ENCODE results near the gene BLOC1S3. TPM values are rescaled to one million over a fixed set of nuclear protein-coding genes. Genes with fewer than 3 reads are reported as not detected.
"Not testable (repeated sequence)": the region's sequence is repeated elsewhere in the genome, so short reads cannot be mapped to it uniquely, and the experiment has no call there.

The BLOC1S3 gene
- total RNA-seq, 2 experiments from 2014 or later, result 10.7 to 11.2 TPM

DNA sequence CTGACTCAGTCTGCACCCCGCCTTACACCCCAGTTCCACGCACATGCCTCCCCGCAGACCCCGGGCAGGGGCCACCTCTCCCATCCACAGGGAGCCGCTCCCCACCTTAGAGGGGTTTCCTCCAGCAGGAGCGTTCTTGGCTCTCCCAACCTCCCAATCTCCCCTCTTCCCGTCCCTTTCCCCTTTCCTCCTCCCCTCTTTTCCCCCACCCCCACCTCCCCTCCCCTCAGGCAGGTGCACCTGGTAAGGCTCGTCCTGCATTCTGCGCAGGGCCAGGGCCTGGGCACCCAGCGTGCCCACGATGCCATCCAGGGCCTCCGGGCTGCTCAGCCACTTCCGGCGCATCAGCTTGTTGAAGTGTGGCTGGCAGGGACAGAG is 39.4 kb downstream of the BLOC1S3 start:
- ChIA-PET CTCF (interaction anchor here (1.2 kb wide), 1 partner anchor 17 kb away, joined by 3 read pairs; no protein-coding TSS in a partner anchor), POLR2A (no interaction called here)
- Mint-ChIP-seq H3K4me3 (no peak overlapping the region), H3K4me1 (peaks cover 2% of the 10 kb centered on the region), H3K27me3 (peaks cover 37% of the 10 kb centered on the region), H3K27ac (no peak overlapping the region), H3K9me3 (ENCODE audit: low read depth) (no peaks in the 10 kb centered on the region), H3K36me3 (ENCODE audit: low read depth) (no peaks in the 10 kb centered on the region)
- intact Hi-C loops (cut with DNase I, micrococcal nuclease), result no loop called here
- DNase-seq (no peak), ATAC-seq (no peak)

DNA sequence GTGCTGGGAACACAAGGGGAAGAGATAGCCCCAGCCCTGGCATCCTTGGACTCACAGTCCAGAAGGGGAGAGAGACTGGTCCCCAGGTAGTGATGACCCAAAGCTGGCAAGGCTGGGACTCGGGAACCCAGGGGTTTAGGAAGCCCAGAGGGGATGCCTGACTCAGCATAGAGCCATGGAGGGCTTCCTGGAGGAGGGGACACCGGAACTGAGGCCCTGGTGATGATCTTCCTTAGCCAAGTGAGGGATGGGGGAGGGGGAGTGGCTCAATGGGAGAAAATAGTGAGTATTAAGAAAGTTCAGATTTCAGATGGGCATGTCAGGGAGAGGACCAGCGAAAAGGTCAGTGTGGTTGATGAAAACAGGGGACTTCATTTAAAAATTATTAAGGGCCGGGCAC is 39.8 kb downstream of the BLOC1S3 start:
- Mint-ChIP-seq H3K27ac (no peak overlapping the region), H3K4me3 (no peak overlapping the region), H3K27me3 (peaks cover 37% of the 10 kb centered on the region), H3K4me1 (peaks cover 2% of the 10 kb centered on the region), H3K9me3 (ENCODE audit: low read depth) (no peaks in the 10 kb centered on the region), H3K36me3 (ENCODE audit: low read depth) (no peaks in the 10 kb centered on the region)
- ChIA-PET CTCF (interaction anchor here (1.2 kb wide), 1 partner anchor 18 kb away, joined by 3 read pairs; no protein-coding TSS in a partner anchor), POLR2A (interaction anchor here (0.6 kb wide), 1 partner anchor 10 kb away, joined by 3 read pairs; no protein-coding TSS in a partner anchor)
- intact Hi-C loops (cut with DNase I, micrococcal nuclease), result no loop called here
- ATAC-seq, result no peak
- no peak for DNase-seq

DNA sequence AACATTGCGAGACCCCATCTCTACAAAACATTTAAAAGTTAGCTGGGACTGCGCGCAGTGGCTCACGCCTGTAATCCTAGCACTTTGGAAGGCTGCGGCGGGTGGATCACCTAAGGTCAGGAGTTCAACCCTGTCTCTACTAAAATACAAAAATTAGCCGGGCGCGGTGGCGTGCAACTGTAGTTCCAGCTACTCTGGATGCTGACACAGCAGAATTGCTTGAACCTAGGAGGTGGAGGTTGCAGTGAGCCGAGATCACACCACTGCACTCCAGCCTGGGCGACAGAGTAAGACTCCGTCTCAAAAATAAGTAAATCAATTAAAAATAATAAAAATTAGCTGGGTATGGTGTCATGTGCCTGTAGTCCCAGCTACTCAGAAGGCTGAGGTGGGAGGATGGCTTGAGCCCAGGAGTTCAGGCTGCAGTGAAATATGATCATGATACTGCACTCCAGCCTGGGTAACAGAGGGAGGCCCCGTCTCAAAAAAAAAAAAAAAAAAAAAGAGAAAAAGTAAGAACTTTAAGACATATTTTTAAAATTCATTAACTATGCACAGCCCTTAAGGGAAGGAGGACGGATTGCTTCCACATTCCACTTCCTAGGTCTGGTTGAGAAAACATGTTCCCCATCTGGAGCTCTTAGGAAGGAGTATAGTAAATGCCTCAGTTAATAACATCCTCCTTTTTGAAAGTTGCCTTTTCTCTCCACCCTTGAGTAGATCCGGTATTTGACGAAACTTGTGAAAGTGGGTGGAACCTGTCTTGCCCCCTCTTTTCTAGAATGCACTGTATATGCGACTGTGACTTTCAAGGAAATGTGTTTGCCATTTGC is 40.5 kb downstream of the BLOC1S3 start:
- Mint-ChIP-seq H3K27ac (no peak overlapping the region), H3K4me1 (peaks cover 2% of the 10 kb centered on the region), H3K4me3 (no peak overlapping the region), H3K27me3 (peaks cover 33% of the 10 kb centered on the region), H3K36me3 (ENCODE audit: low read depth) (no peaks in the 10 kb centered on the region), H3K9me3 (ENCODE audit: low read depth) (no peaks in the 10 kb centered on the region)
- DNase-seq (no peak), ATAC-seq (no peak)
- ChIA-PET POLR2A (interaction anchor here (0.6 kb wide), 1 partner anchor 11 kb away, joined by 3 read pairs; no protein-coding TSS in a partner anchor), CTCF (no interaction called here)
- intact Hi-C loops (cut with DNase I, micrococcal nuclease), result no loop called here

DNA sequence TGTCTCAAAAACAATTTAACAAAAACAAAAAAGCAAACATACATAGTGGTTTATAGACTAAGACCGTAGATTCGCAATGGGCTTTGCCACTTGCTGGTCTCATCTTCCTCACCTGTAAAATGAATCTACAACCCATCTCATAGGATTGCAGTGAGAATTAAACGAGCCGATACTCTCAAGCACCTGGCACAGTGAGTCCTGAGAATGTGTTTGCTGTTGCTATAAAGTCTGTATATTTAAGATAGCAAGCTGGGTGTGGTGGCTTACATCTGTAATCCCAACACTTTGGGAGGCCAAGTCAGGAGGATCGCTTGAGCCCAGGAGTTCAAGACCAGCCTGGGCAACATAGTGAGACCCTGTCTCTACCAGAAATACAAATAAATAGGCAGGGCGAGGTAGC is 44.1 kb downstream of the BLOC1S3 start:
- CTCF ChIA-PET, result interaction anchor here (1.1 kb wide), 1 partner anchor 81 kb away, joined by 3 read pairs; no protein-coding TSS in a partner anchor
- Mint-ChIP-seq H3K4me3 (no peak overlapping the region), H3K27ac (no peak overlapping the region), H3K27me3 (peaks cover 20% of the 10 kb centered on the region), H3K4me1 (no peaks in the 10 kb centered on the region), H3K36me3 (ENCODE audit: low read depth) (no peaks in the 10 kb centered on the region), H3K9me3 (ENCODE audit: low read depth) (no peaks in the 10 kb centered on the region)
- ATAC-seq, result no peak
- POLR2A ChIA-PET, result no interaction called here
- no peak for DNase-seq
- intact Hi-C loops (cut with DNase I, micrococcal nuclease), result no loop called here

DNA sequence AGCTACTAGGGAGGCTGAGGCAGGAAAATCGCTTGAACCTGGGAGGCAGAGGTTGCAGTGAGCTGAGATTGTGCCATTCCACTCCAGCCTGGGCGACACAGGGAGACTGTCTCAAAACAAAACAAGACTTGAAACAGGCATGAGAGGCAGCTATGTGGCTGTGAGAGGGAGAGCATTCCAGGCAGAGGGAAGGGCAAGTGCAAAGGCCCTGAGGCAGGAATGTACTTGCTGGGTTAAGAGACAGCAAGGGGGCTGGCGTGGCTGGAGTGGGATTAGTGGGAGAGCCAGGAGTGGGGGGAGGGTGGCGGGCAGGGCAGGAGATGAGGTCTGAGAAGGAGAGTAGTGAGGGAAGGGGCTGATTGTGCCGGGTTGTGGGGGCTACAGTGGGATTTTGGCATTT is 45.3 kb downstream of the BLOC1S3 start:
- ChIA-PET POLR2A (no interaction called here), CTCF (interaction anchor here (1.1 kb wide), 1 partner anchor 80 kb away, joined by 3 read pairs; no protein-coding TSS in a partner anchor)
- Mint-ChIP-seq H3K9me3 (ENCODE audit: low read depth) (no peaks in the 10 kb centered on the region), H3K36me3 (ENCODE audit: low read depth) (no peaks in the 10 kb centered on the region), H3K4me3 (no peak overlapping the region), H3K27me3 (peaks cover 17% of the 10 kb centered on the region), H3K4me1 (no peaks in the 10 kb centered on the region), H3K27ac (no peak overlapping the region)
- no peak for ATAC-seq
- DNase-seq, result no peak
- intact Hi-C loops (cut with DNase I, micrococcal nuclease), result no loop called here

DNA sequence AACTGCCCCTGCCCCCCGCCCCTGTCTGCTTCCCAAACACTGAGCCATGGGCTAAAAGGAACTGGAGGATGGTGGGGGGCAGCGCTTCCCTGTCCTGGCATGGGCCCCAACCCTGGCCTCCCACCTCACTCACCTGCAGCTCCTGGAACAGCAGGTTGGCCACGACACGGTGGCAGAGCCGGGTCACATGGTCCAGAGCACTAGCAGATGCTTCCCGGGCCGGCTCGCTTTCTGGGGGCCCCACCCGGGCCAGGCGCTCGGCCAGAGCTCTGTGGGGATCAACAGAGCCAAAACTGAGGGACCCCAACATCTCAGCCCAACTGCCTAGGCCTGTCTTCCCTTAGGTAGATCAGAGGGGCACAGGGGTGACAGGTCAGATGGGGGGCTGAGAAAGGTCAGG is 46.1 kb downstream of the BLOC1S3 start:
- POLR2A ChIA-PET, result no interaction called here
- H3K4me1 Mint-ChIP-seq, result no peaks in the 10 kb centered on the region

DNA sequence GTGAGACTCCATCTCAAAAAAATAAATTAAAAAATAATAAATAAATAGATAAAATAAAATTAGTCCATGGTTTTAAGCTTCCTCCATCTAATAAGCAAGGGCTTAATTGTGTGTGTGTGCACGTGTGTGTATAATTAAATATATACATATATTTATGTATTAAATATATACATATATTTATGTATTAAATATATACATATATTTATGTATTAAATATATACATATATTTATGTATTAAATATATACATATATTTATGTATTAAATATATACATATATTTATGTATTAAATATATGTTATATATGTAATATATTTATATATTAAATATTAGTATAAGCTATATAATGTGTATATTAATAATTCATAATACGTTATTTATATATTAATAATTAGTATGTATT is 50.5 kb downstream of the BLOC1S3 start:
- H3K27ac Mint-ChIP-seq; DNase-seq; H3K9me3 Mint-ChIP-seq (ENCODE audit: low read depth); POLR2A ChIA-PET; H3K36me3 Mint-ChIP-seq (ENCODE audit: low read depth); H3K4me3 Mint-ChIP-seq; ATAC-seq; intact Hi-C loops (cut with DNase I, micrococcal nuclease); H3K4me1 Mint-ChIP-seq: not testable (repeated sequence)
- peaks cover 20% of the 10 kb centered on the region for H3K27me3 Mint-ChIP-seq
- CTCF ChIA-PET, result interaction anchor here (0.6 to 1.0 kb wide), 2 partner anchors 12 to 129 kb away, joined by 3 read pairs; no protein-coding TSS in a partner anchor

More for the DNA sequence above, 46.1 kb downstream of the BLOC1S3 start:
- CTCF ChIA-PET, result no interaction called here
- Mint-ChIP-seq H3K27ac (no peak overlapping the region), H3K36me3 (ENCODE audit: low read depth) (no peaks in the 10 kb centered on the region), H3K4me3 (no peak overlapping the region), H3K27me3 (peaks cover 13% of the 10 kb centered on the region), H3K9me3 (ENCODE audit: low read depth) (no peaks in the 10 kb centered on the region)
- ATAC-seq (no peak), DNase-seq (no peak)
- intact Hi-C loops (cut with DNase I, micrococcal nuclease), result no loop called here

Other genes with a start within 250 kb of the BLOC1S3 start
- not detected for gene APOC4, start 236.5 kb upstream of the BLOC1S3 start, total RNA-seq
- gene APOC2, start 232.7 kb upstream of the BLOC1S3 start, total RNA-seq, result not detected
- gene CLPTM1, start 223.4 kb upstream of the BLOC1S3 start, total RNA-seq, result 10 to 100 TPM; 41.6 to 44.1 TPM
- gene RELB, start 177.3 kb upstream of the BLOC1S3 start, total RNA-seq, result 10 to 100 TPM; 43.8 to 51.2 TPM
- 100 to 1,000 TPM; 101 to 103 TPM for gene CLASRP, start 139.7 kb upstream of the BLOC1S3 start, total RNA-seq
- gene ZNF296, start 102.3 kb upstream of the BLOC1S3 start, total RNA-seq, result 1 to 10 TPM; 3.1 to 4.8 TPM
- gene GEMIN7, start 99.5 kb upstream of the BLOC1S3 start, total RNA-seq, result 10 to 100 TPM; 35.4 to 35.5 TPM
- gene PPP1R37, start 85.6 kb upstream of the BLOC1S3 start, total RNA-seq, result 10 to 100 TPM; 12.5 to 14.1 TPM
- under 1 TPM; 0.09 to 0.11 TPM for gene NKPD1, start 17.8 kb upstream of the BLOC1S3 start, total RNA-seq
- gene TRAPPC6A, start 547 bp upstream of the BLOC1S3 start, total RNA-seq, result 10 to 100 TPM; 18.3 to 25.1 TPM
- gene EXOC3L2, start 66.6 kb downstream of the BLOC1S3 start, total RNA-seq, result not detected
- gene MARK4, start 72.5 kb downstream of the BLOC1S3 start, total RNA-seq, result 10 to 100 TPM; 19.1 to 19.6 TPM
- not detected for gene CKM, start 144.1 kb downstream of the BLOC1S3 start, total RNA-seq
- under 1 TPM; 0.11 to 0.14 TPM for gene KLC3, start 162.0 kb downstream of the BLOC1S3 start, total RNA-seq
- gene ERCC2, start 191.8 kb downstream of the BLOC1S3 start, total RNA-seq, result 10 to 100 TPM; 27.5 to 30.4 TPM
- gene PPP1R13L, start 226.3 kb downstream of the BLOC1S3 start, total RNA-seq, result 10 to 100 TPM; 15.2 to 17.8 TPM
- 10 to 100 TPM; 15.8 to 18.4 TPM for gene POLR1G, start 227.9 kb downstream of the BLOC1S3 start, total RNA-seq
- gene ERCC1, start 245.1 kb downstream of the BLOC1S3 start, total RNA-seq, result 10 to 100 TPM; 58.1 to 71.8 TPM